HG03280 (cell line): ENCODE results near the gene TCOF1.

ENCODE experiments used
- ATAC-seq: cut with Tn5 transposase; IDR thresholded peaks from one replicate; pipeline ENCODE4 v1.9.1; 2021; ENCODE audit warnings: mild to moderate bottlenecking, moderate library complexity; ENCODE audit not compliant: unreplicated experiment

The TCOF1 gene

DNA sequence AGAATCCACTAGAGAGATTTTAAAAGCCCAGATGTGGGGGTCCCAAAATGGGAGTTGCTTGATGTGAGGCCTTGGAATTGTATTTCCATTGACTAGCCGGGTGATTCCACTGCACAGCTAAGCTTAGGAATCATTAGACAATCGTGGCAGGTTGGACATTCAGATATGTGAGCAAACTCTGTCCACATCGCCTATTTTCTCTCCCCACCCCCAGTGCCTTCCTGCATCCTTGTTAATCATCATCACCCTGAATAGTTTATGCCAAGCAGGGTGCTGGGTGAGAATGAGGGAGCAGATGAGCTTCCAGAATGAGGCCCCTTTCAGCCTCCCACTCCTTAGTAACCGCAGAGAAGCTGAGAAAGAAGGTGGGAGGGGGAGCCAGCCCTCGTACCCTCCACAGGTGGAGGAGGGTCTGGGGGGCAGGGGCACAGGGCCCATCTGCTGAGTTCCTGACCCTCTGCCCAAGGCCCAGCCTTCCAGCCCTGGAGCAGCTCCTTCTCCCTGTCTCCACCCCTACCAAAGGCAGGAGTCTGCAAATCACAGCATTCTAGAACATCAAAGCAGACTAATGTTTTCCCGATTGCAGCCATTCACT is 7.7 kb upstream of the TCOF1 start:
- no peak for ATAC-seq

DNA sequence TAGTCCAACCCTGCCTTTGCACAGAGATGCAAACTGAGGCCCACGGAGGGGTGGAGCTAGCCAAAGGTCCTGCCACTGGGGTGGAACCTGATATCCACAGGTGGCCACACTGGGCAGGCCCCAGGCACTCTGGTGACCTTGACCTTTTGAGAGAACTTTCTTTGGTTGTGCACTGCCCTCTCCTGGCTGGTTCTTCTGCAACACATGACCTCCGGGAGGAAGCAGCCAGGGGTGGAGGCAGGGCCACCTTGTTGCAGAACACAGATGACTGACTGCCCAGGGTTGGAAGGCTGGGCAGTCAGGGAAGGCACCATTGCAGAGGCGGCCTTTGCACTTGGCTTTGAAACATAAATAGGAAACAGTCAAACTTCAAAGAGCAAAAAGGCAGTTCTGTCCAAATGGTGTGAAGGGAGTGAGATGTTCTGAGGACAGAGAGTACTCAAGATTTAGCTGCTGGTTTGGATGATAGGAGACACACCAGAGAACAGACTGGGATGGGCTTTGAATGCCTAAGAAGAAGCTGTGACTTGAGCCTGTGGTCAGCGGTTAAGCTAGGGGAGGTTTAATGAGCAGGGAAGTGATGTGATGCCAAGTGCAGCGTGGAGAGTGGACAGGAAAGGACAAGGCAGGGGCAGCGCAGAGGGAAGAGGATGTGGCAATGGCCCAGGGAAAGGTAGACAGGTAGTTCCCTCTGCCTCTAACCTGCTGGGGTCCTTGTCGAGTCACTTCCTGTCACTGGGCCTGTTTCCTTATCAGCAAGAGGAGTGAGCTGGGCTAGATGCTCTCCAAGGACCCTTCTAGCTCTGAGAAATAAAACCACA is 6.8 kb upstream of the TCOF1 start:
- ATAC-seq = peak; percentile 95

DNA sequence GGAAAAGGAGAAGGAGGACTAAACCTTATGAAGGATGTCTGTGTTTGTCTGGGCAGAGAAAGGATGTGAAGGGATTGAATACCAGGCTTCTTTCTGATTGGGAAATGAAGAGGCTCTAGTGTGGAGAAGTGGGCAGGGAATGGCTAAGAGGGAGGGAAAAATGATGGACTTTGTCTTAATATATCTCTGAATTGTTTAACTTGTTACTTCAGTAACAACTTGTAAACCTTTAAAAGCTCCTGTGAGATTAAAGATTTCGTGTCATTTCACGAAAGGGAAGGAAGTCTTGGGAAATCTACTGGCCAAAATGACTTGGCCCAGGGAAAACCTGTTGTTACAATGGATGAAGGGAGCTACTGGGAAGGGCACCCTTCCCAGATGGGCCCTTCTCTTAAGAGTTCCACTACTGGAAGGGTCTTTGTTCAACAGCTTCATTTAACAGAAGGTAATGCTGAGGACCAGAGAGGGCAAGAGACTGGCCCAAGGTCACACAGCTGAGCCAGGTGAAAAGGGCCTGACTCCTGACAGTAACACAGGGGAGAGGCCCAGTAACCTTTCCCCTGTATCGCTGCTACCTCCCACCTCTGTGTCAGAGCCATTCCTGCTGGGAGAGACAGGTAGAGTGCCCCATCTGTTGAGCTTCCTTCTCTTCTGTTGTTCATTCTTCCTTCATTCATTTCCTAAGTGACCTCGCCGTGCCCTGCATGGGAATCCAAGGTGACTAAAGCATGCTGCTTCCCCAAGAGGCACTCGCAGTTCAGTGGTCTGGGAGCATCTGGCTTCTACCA is 5.1 kb upstream of the TCOF1 start:
- ATAC-seq = no peak

DNA sequence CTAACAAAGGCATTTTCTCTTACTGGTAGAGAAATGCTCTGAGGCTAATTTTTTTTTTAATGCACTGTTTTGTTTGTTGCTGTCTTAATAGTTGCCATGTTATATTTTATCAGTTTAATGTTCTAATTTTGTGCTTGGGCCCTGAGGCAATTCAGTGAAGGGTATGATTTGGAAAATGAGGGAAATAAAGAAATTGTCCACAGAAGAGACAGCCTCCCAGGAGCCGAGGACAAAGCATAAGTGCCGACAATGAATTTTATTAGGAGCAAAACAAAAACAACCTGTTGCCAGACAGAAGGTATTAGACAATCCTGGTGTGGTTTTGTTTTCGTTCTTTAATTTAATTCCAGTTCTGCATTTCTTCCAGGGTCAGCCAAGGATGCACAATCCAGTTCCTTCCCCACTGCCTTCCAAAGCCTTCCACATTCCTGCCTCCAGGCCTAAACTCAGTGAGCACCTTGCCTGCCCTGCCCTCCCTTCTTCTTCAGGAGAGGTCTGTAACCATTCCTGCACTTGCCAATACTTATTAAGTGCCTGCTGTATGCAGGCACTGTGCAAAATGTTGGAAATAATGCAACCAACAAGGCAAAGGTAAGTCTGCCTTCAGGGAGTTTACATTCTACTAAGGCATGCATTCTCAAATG is 4.3 kb upstream of the TCOF1 start:
- no peak for ATAC-seq

DNA sequence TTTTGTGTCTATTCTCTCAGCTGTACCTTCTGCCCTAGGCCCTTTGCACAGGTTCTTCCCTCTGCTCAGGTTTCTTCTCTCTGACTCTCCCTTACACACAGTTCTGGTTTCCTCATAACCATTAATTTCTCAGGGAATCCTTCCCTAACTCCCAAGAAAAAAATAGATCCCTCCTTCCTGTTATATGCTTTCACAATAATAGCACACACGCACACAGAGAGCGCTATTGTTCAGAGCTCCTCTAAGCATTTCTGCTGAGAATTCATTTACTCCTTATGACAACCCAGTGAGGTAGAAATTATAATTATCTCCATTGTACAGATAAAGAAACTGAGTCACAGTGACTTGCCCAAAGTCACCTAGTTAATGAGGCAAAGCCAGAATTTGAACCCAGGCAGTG is 1.7 kb upstream of the TCOF1 start:
- no peak for ATAC-seq

DNA sequence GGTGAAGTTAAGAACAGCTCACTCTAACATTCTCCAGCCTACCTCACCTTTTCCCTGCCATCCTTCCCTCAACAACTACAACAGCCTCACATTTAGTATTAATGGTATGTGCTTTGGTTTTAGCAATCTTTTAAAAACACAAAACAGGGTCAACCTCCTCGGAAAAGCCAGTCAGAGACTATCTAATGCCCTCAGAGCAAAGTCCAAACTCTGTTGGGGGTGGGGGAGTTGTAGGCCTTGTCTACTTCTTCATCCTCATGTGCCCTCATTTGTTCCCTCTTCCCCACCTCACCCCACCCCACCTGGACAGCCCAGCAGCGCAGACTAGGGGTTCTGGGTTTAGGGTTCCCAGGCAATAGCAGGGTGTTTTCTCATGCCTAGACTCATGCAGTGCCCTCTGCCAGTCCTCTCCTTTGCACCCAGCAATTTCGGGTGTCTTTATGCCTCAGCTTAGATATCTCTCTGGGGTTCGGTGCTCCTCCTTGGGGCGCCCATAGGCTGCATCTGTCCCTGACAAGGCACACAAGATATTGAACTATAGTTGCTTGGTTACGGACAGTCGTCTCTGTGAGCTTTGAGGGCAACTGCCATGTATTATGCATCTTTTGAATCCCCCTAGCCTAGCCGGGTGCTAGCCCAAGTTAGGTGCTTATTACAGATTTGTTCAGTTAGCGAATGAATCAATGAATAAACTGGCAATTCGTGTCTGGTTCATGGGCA is 762 bp upstream of the TCOF1 start:
- no peak for ATAC-seq

DNA sequence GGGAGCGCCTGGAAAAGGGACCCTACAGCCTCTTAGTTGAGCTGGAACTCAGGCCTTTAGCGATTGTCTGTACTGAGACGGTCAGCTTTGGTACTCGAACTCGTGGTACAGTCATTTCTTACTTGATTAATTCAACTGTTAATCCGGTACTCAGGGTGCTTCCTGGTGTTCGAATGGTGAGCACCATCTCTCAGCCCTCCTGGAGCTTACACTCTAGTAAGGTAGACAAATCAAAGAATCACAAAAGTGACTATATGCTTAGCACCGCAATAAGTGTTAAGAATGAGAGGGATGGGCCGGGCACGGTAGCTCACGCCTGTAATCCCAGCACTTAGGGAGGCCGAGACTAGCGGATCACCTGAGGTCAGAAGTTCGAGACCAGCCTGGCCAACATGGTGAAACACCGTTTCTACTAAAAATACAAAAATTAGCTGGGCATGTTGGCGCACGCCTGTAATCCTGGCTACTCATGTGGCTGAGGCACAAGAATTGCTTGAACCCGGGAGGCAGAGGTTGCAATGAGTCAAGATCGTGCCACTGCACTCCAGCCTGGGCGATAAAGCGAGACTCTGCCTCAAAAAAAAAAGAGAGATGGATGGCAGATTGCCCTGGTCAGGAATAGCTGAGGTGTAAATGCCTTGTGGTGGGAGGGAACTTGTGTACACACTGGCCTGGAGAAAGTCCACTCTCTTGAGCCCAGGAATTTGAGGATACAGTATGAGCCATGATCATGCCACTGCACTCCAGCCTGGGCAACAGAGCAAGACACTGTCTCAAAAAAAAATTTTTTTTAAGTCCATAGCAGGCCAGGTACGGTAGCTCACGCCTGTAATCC is 981 bp downstream of the TCOF1 start:
- no peak for ATAC-seq

DNA sequence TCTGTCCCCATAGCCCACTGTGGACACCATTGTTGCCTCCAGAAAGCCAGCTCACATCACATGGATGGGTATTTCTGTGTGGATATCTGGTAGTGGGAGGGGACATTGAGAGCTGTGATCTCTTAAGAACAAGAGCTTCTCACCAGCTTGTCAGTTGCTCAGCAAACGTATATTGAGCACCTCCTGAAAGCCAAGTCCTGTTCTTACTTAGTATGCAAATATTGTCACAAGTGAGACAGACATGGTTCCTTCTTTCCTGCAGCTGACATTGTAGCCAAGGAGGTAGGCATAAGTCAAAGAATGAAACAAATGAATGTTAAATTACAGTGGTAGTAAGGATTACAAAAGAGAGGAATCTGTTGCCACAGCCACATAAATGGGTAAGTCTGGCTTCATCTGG is 3.8 kb downstream of the TCOF1 start:
- ATAC-seq = peak; percentile 39

DNA sequence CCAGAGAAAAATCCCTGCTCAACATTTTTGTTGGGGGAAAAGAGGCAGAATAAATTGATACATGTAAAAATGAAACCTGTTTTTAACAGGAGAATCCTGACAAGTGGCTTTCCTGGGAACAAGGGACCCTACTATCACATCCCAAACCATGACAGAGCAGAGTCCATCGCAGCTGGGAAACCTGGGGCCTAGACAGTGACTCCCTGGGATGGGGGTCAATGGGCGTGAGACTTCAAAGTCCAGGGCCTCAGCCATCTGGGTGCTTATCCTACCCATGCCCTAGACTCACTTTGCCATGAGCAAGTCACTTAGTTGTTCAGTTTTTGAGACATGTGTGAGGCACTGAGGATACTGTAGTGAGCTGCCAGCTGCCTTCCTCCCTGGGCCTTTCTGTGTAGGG is 5.7 kb downstream of the TCOF1 start:
- ATAC-seq = no peak

DNA sequence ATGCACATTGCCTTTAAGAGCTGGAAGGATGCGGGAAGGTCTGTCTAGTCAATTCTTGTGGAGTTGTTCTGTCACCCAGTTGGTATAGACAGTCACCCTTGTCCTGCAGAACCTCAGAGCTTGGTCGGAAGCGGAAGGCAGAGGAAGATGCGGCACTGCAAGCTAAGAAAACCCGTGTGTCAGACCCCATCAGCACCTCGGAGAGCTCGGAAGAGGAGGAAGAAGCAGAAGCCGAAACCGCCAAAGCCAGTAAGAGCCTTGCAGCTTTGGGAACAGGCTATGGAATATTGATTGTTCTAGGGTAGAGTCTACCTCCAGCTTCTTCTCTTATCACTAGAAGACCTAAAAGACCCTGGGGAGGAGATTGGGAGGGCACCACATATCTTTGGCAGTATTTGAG is 6.5 kb downstream of the TCOF1 start:
- no peak for ATAC-seq

DNA sequence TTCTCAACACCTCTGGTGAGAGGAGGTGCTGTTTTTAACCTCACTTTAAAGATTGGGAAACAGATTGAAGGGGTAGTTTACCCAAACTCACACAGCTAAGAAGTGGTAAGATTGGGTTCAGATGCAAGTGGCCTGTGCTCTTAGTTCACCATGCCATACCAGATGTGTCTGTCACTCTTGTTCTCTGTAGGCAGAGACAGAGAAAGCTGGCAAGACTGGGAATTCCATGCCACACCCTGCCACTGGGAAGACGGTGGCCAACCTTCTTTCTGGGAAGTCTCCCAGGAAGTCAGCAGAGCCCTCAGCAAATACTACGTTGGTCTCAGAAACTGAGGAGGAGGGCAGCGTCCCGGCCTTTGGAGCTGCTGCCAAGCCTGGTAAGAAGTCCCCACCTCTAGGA is 11.0 kb downstream of the TCOF1 start:
- ATAC-seq = no peak

DNA sequence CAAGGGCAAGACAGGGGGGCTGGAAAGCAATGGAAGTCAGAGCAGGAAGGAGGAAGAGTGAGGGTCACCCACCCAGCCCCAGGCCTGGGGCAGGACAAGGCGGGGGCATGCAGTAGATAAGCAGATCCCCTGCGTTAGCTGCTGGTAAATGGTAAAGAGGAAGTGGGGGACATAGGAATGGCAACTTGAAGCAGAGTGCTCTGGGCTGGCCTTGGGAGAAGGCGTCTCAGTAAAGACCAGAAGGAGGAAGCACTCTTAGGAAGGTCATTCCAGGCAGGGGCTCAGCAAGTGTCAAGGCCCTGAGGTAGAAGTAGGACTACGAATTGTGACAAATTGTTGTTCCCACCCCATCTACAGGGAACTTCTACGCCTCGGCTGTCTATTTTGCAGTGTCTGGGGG is 15.1 kb downstream of the TCOF1 start:
- ATAC-seq = no peak

DNA sequence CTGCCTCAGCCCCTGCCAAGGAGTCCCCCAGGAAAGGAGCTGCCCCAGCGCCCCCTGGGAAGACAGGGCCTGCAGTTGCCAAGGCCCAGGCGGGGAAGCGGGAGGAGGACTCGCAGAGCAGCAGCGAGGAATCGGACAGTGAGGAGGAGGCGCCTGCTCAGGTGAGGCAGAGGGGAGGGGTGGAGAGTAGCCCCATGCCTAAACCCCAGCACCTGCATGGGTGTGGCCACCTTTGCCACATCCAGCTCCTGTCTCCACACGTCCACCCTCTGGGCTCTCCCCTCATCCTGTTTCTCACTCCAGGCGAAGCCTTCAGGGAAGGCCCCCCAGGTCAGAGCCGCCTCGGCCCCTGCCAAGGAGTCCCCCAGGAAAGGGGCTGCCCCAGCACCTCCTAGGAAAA is 17.2 kb downstream of the TCOF1 start:
- ATAC-seq = no peak

DNA sequence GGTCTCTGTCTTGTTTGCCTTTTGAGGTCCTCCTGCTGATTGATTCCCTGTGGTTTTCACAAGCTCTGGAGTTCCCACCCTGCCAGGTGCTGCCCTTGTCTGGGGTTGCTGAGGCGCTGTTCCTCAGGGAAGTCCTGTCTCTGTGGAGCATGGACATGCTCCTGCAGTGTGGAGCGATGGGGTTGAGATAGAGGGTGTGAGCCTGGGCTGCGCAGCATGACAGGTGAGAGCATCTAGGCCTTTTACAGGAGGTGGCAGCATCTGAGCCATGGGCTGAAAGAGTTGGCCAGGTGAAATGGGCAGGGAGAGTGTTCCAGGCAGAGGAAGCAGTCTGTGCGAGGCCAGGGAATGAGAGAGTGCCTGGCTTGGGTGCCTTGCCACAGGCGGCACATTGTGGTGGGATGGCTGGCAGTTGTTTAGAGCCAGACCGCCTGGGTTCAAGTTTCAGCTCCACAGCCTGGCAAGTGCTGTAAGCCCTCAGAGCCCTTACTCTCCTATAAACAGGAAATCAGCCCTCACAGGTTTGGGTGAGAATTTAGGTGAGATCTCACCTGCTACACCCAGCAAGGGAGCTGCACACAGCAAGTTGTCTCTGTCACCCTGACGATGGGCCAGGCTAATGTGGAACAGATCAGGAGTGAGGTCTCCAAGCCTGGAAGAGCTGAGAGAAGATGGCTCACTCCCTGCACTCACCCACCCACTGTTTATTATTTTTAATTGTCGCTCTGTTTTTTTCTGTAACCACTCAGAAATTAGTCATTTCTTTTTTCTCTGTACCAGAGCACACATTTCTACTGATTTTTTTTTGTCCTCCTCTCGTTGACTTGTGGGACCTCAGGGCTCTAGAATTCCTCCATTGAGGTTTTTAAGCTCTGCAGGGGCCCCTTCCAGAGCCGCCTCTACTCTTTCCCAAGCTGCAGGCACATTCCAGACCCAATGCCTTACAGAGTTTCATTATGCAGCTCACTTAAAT is 19.6 kb downstream of the TCOF1 start:
- no peak for ATAC-seq

DNA sequence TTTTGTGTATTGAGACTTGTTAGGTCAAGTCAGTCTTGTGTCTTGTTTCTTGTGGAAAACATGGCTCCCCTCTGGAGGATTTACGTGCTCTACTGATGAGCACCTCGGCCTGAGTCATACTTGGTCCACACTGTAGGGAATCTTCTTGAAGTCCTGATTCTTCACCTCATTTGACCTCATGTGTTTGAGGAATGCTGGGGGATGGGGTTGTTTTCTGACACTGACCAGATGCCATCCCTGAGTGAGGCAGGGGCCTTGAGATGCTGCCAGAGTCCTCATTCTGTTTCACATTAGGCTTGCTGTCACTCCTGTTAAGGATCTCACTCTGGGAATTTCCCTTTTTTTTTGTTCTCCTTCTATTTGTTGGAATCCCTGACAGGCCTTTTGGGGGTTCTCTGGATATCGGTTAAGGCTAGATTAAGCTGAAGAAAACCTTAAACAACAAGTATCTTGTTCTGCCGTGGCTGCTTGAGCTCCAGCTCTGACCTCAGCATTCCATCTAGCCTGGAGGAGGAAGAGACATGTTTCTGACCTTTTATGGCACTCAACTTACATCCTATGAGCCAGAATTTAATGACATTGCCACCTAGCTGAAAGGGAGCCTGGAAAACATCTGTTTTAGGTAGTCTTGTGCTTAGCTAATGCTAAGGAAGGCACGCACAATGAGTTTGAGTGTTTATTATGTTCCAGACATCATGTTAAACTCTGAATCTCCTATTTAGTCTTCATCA is 20.6 kb downstream of the TCOF1 start:
- ATAC-seq = no peak

DNA sequence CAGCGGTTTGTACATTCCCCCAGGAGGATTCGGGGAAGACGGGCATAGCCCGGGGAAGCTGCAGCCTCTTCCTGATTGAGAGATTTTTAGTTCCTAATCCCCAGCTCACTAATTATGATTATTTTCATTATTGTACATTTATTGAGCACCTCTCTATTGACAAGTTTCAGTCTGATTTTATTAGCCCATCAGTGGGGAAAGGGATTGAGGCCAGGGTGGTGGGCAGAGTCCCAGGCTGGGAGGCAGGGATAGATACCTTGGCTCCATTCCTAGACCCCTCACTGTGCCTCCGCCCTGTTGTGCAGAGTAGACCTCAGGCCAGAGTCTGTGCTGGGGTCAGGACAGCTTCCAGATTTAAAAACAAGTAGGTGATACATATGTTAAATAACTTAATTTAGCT is 27.2 kb downstream of the TCOF1 start:
- no peak for ATAC-seq

DNA sequence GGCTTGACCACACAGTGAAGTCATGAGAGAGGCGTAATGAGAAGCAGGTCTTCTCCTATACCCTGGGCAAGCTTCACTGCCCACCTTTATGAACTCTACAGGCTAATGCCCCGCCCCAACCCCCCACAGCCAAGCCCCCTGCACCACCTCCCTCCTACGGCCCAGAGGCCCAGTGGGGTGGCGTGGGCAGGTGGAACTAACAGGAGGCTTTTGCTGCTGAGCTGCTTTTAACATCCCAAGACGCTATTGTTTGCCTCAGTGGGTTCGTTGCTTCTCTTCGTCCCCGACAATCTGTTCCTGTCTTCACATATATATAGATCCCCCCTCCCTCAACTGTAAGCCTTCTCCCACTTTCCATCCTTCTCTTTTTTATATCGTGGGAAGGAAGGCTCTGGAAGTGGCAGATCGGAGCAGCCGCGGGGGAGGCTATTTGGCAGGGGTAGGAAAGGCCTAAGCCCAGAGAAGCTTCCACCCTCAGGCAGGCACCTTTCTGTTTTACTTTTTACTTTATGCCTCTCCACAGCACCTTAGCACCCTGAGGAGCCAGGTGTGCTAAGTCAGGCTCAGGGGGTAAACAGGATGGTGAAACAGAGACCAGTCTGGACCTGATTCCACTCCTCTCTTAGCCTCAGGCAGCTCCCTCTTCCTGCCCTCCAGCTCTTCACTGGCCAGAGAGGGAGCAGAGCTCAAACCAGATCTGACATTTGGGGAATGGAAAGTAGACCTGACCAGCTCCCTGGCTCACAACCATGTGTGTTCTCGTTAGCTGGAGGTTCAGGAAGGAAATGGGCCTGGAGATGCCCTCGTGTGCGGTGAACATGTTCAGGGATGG is 28.7 kb downstream of the TCOF1 start:
- no peak for ATAC-seq
